Posterior cingulate gyrus (tissue), 11 donors: Measurements from ENCODE around the gene REV1.
"Not testable (repeated sequence)": the region's sequence is repeated elsewhere in the genome, so short reads cannot be mapped to it uniquely, and the experiment has no call there.

Source experiments
- DNase-seq, 10 donors: peaks; one replicate each; pipeline versions ENCODE4 v3.0.0 to v3.0.0-alpha.2; 2020 to 2021; ENCODE audit warnings: mixed read lengths in 3 of 10
- intact Hi-C: fragments of 100-400 bp; cut with DNase I; formaldehyde crosslinking; loops from one replicate; pipeline ENCODE4 v1.15.1; 2023

Gene REV1

GRCh38 chr2:99488539-99489062 lies 1.2 kb downstream of the REV1 start:
- intact Hi-C loops, result loop anchor here (10.0 kb wide), 1 partner anchor 404 kb away; no protein-coding TSS in a partner anchor
- DNase-seq, result no peak

GRCh38 chr2:99487906-99488305 lies 1.9 kb downstream of the REV1 start:
- no peak for DNase-seq
- intact Hi-C loops, result loop anchor here (10.0 kb wide), 1 partner anchor 403 kb away; no protein-coding TSS in a partner anchor

GRCh38 chr2:99485824-99486223 lies 4.0 kb downstream of the REV1 start:
- intact Hi-C loops, result loop anchor here (10.0 kb wide), 1 partner anchor 401 kb away; no protein-coding TSS in a partner anchor
- no peak for DNase-seq

GRCh38 chr2:99485411-99485810 lies 4.4 kb downstream of the REV1 start:
- intact Hi-C loops, result loop anchor here (10.0 kb wide), 1 partner anchor 401 kb away; no protein-coding TSS in a partner anchor
- no peak for DNase-seq

GRCh38 chr2:99484205-99484604 lies 5.6 kb downstream of the REV1 start:
- DNase-seq, result no peak
- intact Hi-C loops, result loop anchor here (10.0 kb wide), 1 partner anchor 399 kb away; no protein-coding TSS in a partner anchor

- intact Hi-C loops, result loop anchor here (10.0 kb wide), 1 partner anchor 397 kb away; no protein-coding TSS in a partner anchor
- DNase-seq, result no peak
These were observed 7.9 kb downstream of the REV1 start for GRCh38 chr2:99481941-99482340.

GRCh38 chr2:99481527-99481926 lies 8.3 kb downstream of the REV1 start:
- intact Hi-C loops, result loop anchor here (10.0 kb wide), 1 partner anchor 397 kb away; no protein-coding TSS in a partner anchor

GRCh38 chr2:99480390-99480789 lies 9.4 kb downstream of the REV1 start:
- DNase-seq, result no peak
- intact Hi-C loops, result loop anchor here (10.0 kb wide), 1 partner anchor 396 kb away; no protein-coding TSS in a partner anchor

More at GRCh38 chr2:99481527-99481926, 8.3 kb downstream of the REV1 start:
- no peak for DNase-seq

GRCh38 chr2:99478632-99479031 lies 11.2 kb downstream of the REV1 start:
- intact Hi-C loops, result no loop called here
- no peak for DNase-seq

GRCh38 chr2:99477054-99477453 lies 12.8 kb downstream of the REV1 start:
- intact Hi-C loops, result no loop called here
- DNase-seq, result no peak

GRCh38 chr2:99476629-99477028 lies 13.2 kb downstream of the REV1 start:
- DNase-seq, result no peak
- intact Hi-C loops, result no loop called here

GRCh38 chr2:99475095-99475494 lies 14.7 kb downstream of the REV1 start:
- intact Hi-C loops, result not testable (repeated sequence)

GRCh38 chr2:99473518-99474083 lies 16.2 kb downstream of the REV1 start:
- intact Hi-C loops, result no loop called here
- no peak for DNase-seq

More at GRCh38 chr2:99475095-99475494, 14.7 kb downstream of the REV1 start:
- not testable (repeated sequence) for DNase-seq

- intact Hi-C loops, result no loop called here
- no peak for DNase-seq
These were observed 17.2 kb downstream of the REV1 start for GRCh38 chr2:99472600-99472960.

- DNase-seq, result no peak
- intact Hi-C loops, result no loop called here
These were observed 17.9 kb downstream of the REV1 start for GRCh38 chr2:99471654-99472599.

GRCh38 chr2:99470957-99471356 lies 18.9 kb downstream of the REV1 start:
- DNase-seq, result no peak
- intact Hi-C loops, result no loop called here

GRCh38 chr2:99470459-99470858 lies 19.4 kb downstream of the REV1 start:
- intact Hi-C loops, DNase-seq: not testable (repeated sequence)

GRCh38 chr2:99469394-99469793 lies 20.4 kb downstream of the REV1 start:
- no peak for DNase-seq
- intact Hi-C loops, result no loop called here

GRCh38 chr2:99468155-99468554 lies 21.7 kb downstream of the REV1 start:
- intact Hi-C loops, result no loop called here
- no peak for DNase-seq

GRCh38 chr2:99467390-99467789 lies 22.4 kb downstream of the REV1 start:
- no peak for DNase-seq

More at GRCh38 chr2:99467390-99467789, 22.4 kb downstream of the REV1 start:
- intact Hi-C loops, result no loop called here
